HepG2 (cell line): ENCODE results near the gene RGS6. TPM values are rescaled to one million over a fixed set of nuclear protein-coding genes. Genes with fewer than 3 reads are reported as not detected.

Source experiments
- ATAC-seq: fragments of 200-7000 bp; cut with Tn5 transposase; 3 replicates; pipeline ENCODE4 v1.9.1; 2020; ENCODE audit warnings: mild to moderate bottlenecking, moderate library complexity
- BruUV-seq: library from RNA; stranded (reverse); fragments of 400-500 nt; replicated peaks from 2 replicates; lab custom pipeline; 2021; lab: Mats Ljungman, UMichigan
- CTCF ChIA-PET: fragments of 300-600 bp; formaldehyde crosslinking; extraction: SDS; loops from one replicate; lab custom pipeline; 2021; ENCODE audit warnings: low total read pairs, inconsistent platforms, low intra/inter-chr PET ratio; lab: Yijun Ruan, JAX
- POLR2A ChIA-PET: fragments of 350-600 bp; sonication (Branson Sonifier 250); formaldehyde crosslinking; loops from one replicate; lab custom pipeline; 2020; ENCODE audit warnings: antibody characterized with exemption, inconsistent platforms; lab: Yijun Ruan, JAX
- DNase-seq: peaks from one replicate; pipeline ENCODE4 v3.0.0-alpha.2; 2015; ENCODE audit warnings: low spot score
- FAIRE-seq: peaks from 3 replicates; lab custom pipeline; 2011; peaks lifted over from hg19 to GRCh38; lab: Jason Lieb, UNC
- H2AFZ ChIP-seq: one replicate; pipeline ENCODE4 v1.6.1; 2011; ENCODE audit warnings: low read length, inconsistent platforms
- H3K27ac ChIP-seq: fragments of 300-600 bp; 3 replicates; pipeline ENCODE4 v1.8.0; 2011; ENCODE audit warnings: mixed run types, mild to moderate bottlenecking, mixed read lengths, low read length, inconsistent platforms; ENCODE audit not compliant: insufficient read depth; ENCODE audit errors: extremely low read length
- H3K27me3 ChIP-seq, 2 experiments: fragments of 200-600 bp in 1 of 2; 2 replicates in 1 of 2; 3 replicates in 1 of 2; pipeline versions ENCODE4 v1.6.0 to v1.8.0; 2011; ENCODE audit warnings: low read length in 2 of 2, mild to moderate bottlenecking in 2 of 2, moderate library complexity in 2 of 2, inconsistent platforms in 1 of 2; ENCODE audit not compliant: insufficient read depth in 2 of 2, control insufficient read depth in 1 of 2
- H3K36me3 ChIP-seq, 2 experiments: fragments of 200-600 bp in 1 of 2; replicated peaks in 1 of 2; 2 replicates in 1 of 2; 3 replicates in 1 of 2; pipeline versions ENCODE4 v1.5.1 to v1.8.0; 2011; ENCODE audit warnings: low read length in 2 of 2, inconsistent platforms in 1 of 2; ENCODE audit not compliant: insufficient read depth in 2 of 2, control insufficient read depth in 1 of 2
- H3K4me1 ChIP-seq: 2 replicates; pipeline ENCODE4 v1.5.1; 2012; ENCODE audit warnings: low read length, inconsistent platforms; ENCODE audit not compliant: insufficient read depth
- H3K4me2 ChIP-seq: 2 replicates; pipeline ENCODE4 v1.6.0; 2011; ENCODE audit warnings: low read depth, low read length, inconsistent platforms
- H3K4me3 ChIP-seq, 3 experiments: fragments of 200-600 bp in 1 of 3; sonication (generic), shearing (Covaris generic) in 1 of 3; replicated peaks in 1 of 3; 2 replicates each; pipeline ENCODE4 v1.5.1; 2011 to 2016; ENCODE audit warnings: low read length in 3 of 3, inconsistent platforms in 2 of 3, low read depth in 2 of 3, mild to moderate bottlenecking in 2 of 3, control low read depth in 1 of 3, mixed read lengths in 1 of 3; ENCODE audit not compliant: insufficient read depth in 1 of 3
- H3K79me2 ChIP-seq: one replicate; pipeline ENCODE4 v1.6.1; 2011; ENCODE audit warnings: low read length, inconsistent platforms; ENCODE audit not compliant: insufficient read depth
- H3K9ac ChIP-seq: 2 replicates; pipeline ENCODE4 v1.6.0; 2011; ENCODE audit warnings: mild to moderate bottlenecking, low read depth, low read length, inconsistent platforms; ENCODE audit not compliant: insufficient read depth
- H3K9me3 ChIP-seq: 2 replicates; pipeline ENCODE4 v1.5.1; 2012; ENCODE audit warnings: mild to moderate bottlenecking, low read length
- H4K20me1 ChIP-seq: 2 replicates; pipeline ENCODE4 v1.6.0; 2011; ENCODE audit warnings: inconsistent platforms, mild to moderate bottlenecking, low read length, moderate library complexity; ENCODE audit not compliant: insufficient read depth
- ATM ChIP-seq: fragments of 450-650 bp; IDR thresholded peaks from 2 replicates; pipeline ENCODE4 v1.7.1; 2017; ENCODE audit warnings: mild to moderate bottlenecking, borderline replicate concordance
- JUNB ChIP-seq: sonication (generic); formaldehyde crosslinking; IDR thresholded peaks from 2 replicates; pipeline ENCODE4 v1.8.0; 2022; ENCODE audit warnings: missing genetic modification reagents, mild to moderate bottlenecking, borderline replicate concordance
- SP1 ChIP-seq, 2 experiments: fragments of 450-650 bp in 1 of 2; sonication (generic) in 1 of 2; formaldehyde crosslinking in 1 of 2; IDR thresholded peaks; 2 replicates each; pipeline versions ENCODE4 v1.4.0 to v1.6.1; 2016 to 2020; ENCODE audit warnings: missing genetic modification reagents in 1 of 2
- ZIK1 ChIP-seq: sonication (generic); formaldehyde crosslinking; IDR thresholded peaks from 2 replicates; pipeline ENCODE4 v1.5.0; 2020; ENCODE audit warnings: mild to moderate bottlenecking, low read depth, missing genetic modification reagents, borderline replicate concordance
- ZNF264 ChIP-seq: sonication (generic); formaldehyde crosslinking; IDR thresholded peaks from 2 replicates; pipeline ENCODE4 v1.4.0; 2020; ENCODE audit warnings: missing genetic modification reagents
- ZNF329 ChIP-seq: sonication (generic); formaldehyde crosslinking; IDR thresholded peaks from 2 replicates; pipeline ENCODE4 v1.9.0; 2021; ENCODE audit warnings: low read depth, mild to moderate bottlenecking, missing genetic modification reagents
- ZNF703 ChIP-seq: sonication (generic); formaldehyde crosslinking; IDR thresholded peaks from 2 replicates; pipeline ENCODE4 v1.5.1; 2020; ENCODE audit warnings: missing genetic modification reagents, mild to moderate bottlenecking, moderate library complexity, borderline replicate concordance
- WGBS: methylation state at CpG from one replicate; pipeline ENCODE4 v1.1.6; 2017; ENCODE audit warnings: low lambda C conversion rate; 5-methylcytosine and 5-hydroxymethylcytosine counted together
- in situ Hi-C: cut with HindIII; loops from 2 replicates; pipeline ENCODE4 v1.10.0; 2017; ENCODE audit warnings: low pct_unique_long_range_greater_than_20kb; ENCODE audit not compliant: extremely low pct_ligation_motif_present
- intact Hi-C: fragments of 100-400 bp; cut with micrococcal nuclease; formaldehyde crosslinking; loops from one replicate; pipeline ENCODE4 v1.10.0; 2022; ENCODE audit not compliant: unreplicated experiment
- polyA plus RNA-seq, 8 experiments: library from polyadenylated mRNA; depleted of rRNA in 3 of 8; stranded (reverse) in 7 of 8; unstranded in 1 of 8; fragments of >200 nt; fragmentation: Illumina TruSeq in 4 of 8; extraction: Trizol in 4 of 8; gene quantifications; 2 replicates each; pipeline versions ENCODE4 v1.2.1 to v1.2.3, GENCODE V29; 2011 to 2016; ENCODE audit warnings: low read depth in 4 of 8, missing spikeins in 1 of 8, mixed read lengths in 1 of 8; ENCODE audit not compliant: insufficient read depth in 1 of 8
- total RNA-seq, 5 experiments: library from RNA; depleted of rRNA; stranded (reverse); fragments of >200 nt; fragmentation: Illumina TruSeq; extraction: Trizol; gene quantifications; 2 replicates each; pipeline ENCODE4 v1.2.3, GENCODE V29; 2016; ENCODE audit warnings: low read depth in 1 of 5
- TF ChIP-seq, protein P1 (sequence below): sonication (generic); formaldehyde crosslinking; conservative IDR thresholded peaks from 2 replicates; pipeline ENCODE4 v1.8.1; 2023; ENCODE audit warnings: missing genetic modification reagents
- TF ChIP-seq, protein P2 (sequence below): sonication (generic); formaldehyde crosslinking; IDR thresholded peaks from 2 replicates; pipeline ENCODE4; 2020; ENCODE audit warnings: missing genetic modification reagents, mild to moderate bottlenecking, borderline replicate concordance
- TF ChIP-seq, protein P3 (sequence below): sonication (generic); formaldehyde crosslinking; IDR thresholded peaks from 2 replicates; pipeline ENCODE4 v1.5.0; 2020; ENCODE audit warnings: mild to moderate bottlenecking, missing genetic modification reagents, borderline replicate concordance

The RGS6 gene
- total and polyA plus RNA-seq, 2 of the 13 experiments (the other 11 are each of a cell fraction or from before 2014, with no cell fraction given), result not detected

DNA sequence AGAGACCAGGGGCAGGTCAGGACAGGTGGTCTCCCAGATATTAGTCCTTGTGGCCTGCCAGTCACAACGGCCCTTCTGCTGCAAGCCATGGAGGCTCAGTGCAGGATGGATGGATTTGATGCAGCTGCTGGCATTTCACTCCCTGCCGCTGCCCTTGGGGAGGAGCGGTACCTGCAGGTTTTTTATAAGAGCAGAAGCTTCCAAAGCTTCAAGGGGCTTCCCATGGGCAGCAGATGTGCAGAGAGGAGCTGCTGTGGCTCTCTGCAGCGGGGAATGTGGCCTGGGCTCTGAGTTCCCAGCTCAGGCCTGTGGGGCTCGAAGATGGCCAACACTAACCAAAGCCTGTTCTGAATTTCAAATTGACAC is 582.4 kb downstream of the RGS6 start:
- Histone ChIP-seq H2AFZ (no peak overlapping the region), H3K79me2 (no peaks in the 10 kb centered on the region), H3K36me3 (no peaks in the 10 kb centered on the region), H3K9me3 (no peaks in the 10 kb centered on the region), H3K4me2 (no peak overlapping the region), H3K4me3 (no peak overlapping the region), H3K27me3 (peaks cover 3 to 41% of the 10 kb centered on the region in 2 experiments; a peak in 3 of 5 replicates), H4K20me1 (no peaks in the 10 kb centered on the region), H3K4me1 (no peaks in the 10 kb centered on the region), H3K27ac (no peak overlapping the region), H3K9ac (no peak overlapping the region)
- no CpG with 5 or more reads among the region's 5 CpGs for WGBS
- intact Hi-C loops (loop anchor here (10.0 kb wide), 1 partner anchor 300 kb away; no protein-coding TSS in a partner anchor), in situ Hi-C loops (loop anchor here (5.0 kb wide), 2 partner anchors 383 to 433 kb away; no protein-coding TSS in a partner anchor)
- ChIA-PET POLR2A (interaction anchor here (1.3 kb wide), 1 partner anchor 390 kb away, joined by 3 read pairs; no protein-coding TSS in a partner anchor), CTCF (interaction anchor here (1.2 to 1.6 kb wide), 2 partner anchors 390 to 434 kb away, joined by 6 to 18 read pairs; no protein-coding TSS in a partner anchor)
- no TSS peak for BruUV-seq
- FAIRE-seq, result no peak
- no peak; the same call in 2 of the 3 replicates for ATAC-seq
- no peak for DNase-seq
- no peak for TF ChIP-seq ZNF264 (CRISPR knock-in tag)
- TF ChIP-seq, protein P1, sequence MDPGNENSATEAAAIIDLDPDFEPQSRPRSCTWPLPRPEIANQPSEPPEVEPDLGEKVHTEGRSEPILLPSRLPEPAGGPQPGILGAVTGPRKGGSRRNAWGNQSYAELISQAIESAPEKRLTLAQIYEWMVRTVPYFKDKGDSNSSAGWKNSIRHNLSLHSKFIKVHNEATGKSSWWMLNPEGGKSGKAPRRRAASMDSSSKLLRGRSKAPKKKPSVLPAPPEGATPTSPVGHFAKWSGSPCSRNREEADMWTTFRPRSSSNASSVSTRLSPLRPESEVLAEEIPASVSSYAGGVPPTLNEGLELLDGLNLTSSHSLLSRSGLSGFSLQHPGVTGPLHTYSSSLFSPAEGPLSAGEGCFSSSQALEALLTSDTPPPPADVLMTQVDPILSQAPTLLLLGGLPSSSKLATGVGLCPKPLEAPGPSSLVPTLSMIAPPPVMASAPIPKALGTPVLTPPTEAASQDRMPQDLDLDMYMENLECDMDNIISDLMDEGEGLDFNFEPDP, result no peak
- TF ChIP-seq, protein P2, sequence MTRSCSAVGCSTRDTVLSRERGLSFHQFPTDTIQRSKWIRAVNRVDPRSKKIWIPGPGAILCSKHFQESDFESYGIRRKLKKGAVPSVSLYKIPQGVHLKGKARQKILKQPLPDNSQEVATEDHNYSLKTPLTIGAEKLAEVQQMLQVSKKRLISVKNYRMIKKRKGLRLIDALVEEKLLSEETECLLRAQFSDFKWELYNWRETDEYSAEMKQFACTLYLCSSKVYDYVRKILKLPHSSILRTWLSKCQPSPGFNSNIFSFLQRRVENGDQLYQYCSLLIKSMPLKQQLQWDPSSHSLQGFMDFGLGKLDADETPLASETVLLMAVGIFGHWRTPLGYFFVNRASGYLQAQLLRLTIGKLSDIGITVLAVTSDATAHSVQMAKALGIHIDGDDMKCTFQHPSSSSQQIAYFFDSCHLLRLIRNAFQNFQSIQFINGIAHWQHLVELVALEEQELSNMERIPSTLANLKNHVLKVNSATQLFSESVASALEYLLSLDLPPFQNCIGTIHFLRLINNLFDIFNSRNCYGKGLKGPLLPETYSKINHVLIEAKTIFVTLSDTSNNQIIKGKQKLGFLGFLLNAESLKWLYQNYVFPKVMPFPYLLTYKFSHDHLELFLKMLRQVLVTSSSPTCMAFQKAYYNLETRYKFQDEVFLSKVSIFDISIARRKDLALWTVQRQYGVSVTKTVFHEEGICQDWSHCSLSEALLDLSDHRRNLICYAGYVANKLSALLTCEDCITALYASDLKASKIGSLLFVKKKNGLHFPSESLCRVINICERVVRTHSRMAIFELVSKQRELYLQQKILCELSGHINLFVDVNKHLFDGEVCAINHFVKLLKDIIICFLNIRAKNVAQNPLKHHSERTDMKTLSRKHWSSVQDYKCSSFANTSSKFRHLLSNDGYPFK (CRISPR knock-in tag), result no peak
- TF ChIP-seq SP1 (IDR thresholded peaks at IDR 0.05), result no peak
- no peak for TF ChIP-seq SP1 (CRISPR knock-in tag; IDR thresholded peaks at IDR 0.05)
- TF ChIP-seq ATM, result no peak
- TF ChIP-seq, protein P3, sequence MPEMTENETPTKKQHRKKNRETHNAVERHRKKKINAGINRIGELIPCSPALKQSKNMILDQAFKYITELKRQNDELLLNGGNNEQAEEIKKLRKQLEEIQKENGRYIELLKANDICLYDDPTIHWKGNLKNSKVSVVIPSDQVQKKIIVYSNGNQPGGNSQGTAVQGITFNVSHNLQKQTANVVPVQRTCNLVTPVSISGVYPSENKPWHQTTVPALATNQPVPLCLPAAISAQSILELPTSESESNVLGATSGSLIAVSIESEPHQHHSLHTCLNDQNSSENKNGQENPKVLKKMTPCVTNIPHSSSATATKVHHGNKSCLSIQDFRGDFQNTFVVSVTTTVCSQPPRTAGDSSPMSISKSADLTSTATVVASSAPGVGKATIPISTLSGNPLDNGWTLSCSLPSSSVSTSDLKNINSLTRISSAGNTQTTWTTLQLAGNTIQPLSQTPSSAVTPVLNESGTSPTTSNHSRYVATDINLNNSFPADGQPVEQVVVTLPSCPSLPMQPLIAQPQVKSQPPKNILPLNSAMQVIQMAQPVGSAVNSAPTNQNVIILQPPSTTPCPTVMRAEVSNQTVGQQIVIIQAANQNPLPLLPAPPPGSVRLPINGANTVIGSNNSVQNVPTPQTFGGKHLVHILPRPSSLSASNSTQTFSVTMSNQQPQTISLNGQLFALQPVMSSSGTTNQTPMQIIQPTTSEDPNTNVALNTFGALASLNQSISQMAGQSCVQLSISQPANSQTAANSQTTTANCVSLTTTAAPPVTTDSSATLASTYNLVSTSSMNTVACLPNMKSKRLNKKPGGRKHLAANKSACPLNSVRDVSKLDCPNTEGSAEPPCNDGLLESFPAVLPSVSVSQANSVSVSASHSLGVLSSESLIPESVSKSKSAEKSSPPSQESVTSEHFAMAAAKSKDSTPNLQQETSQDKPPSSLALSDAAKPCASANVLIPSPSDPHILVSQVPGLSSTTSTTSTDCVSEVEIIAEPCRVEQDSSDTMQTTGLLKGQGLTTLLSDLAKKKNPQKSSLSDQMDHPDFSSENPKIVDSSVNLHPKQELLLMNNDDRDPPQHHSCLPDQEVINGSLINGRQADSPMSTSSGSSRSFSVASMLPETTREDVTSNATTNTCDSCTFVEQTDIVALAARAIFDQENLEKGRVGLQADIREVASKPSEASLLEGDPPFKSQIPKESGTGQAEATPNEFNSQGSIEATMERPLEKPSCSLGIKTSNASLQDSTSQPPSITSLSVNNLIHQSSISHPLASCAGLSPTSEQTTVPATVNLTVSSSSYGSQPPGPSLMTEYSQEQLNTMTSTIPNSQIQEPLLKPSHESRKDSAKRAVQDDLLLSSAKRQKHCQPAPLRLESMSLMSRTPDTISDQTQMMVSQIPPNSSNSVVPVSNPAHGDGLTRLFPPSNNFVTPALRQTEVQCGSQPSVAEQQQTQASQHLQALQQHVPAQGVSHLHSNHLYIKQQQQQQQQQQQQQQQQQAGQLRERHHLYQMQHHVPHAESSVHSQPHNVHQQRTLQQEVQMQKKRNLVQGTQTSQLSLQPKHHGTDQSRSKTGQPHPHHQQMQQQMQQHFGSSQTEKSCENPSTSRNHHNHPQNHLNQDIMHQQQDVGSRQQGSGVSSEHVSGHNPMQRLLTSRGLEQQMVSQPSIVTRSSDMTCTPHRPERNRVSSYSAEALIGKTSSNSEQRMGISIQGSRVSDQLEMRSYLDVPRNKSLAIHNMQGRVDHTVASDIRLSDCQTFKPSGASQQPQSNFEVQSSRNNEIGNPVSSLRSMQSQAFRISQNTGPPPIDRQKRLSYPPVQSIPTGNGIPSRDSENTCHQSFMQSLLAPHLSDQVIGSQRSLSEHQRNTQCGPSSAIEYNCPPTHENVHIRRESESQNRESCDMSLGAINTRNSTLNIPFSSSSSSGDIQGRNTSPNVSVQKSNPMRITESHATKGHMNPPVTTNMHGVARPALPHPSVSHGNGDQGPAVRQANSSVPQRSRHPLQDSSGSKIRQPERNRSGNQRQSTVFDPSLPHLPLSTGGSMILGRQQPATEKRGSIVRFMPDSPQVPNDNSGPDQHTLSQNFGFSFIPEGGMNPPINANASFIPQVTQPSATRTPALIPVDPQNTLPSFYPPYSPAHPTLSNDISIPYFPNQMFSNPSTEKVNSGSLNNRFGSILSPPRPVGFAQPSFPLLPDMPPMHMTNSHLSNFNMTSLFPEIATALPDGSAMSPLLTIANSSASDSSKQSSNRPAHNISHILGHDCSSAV (CRISPR knock-in tag), result no peak
- no peak for TF ChIP-seq ZNF329
- no peak for TF ChIP-seq ZNF703 (CRISPR knock-in tag)
- no peak for TF ChIP-seq ZIK1 (CRISPR knock-in tag)
- no peak for TF ChIP-seq JUNB (CRISPR knock-in tag)
